Mesothelial cell of epicardium (in vitro differentiated cells): ENCODE data around the gene IGIP. TPM values are rescaled to one million over a fixed set of nuclear protein-coding genes. Genes with fewer than 3 reads are reported as not detected.

Experiments
- DNase-seq, 2 experiments: peaks; one replicate each; pipeline ENCODE4 v3.0.0; 2021; ENCODE audit warnings: low spot score in 2 of 2; ENCODE audit not compliant: unreplicated experiment in 2 of 2
- H3K27ac Mint-ChIP-seq: 2 replicates; pipeline ENCODE4 v1.8.0; 2021; ENCODE audit warnings: mixed read lengths
- H3K27me3 Mint-ChIP-seq: 2 replicates; pipeline ENCODE4 v1.8.0; 2021; ENCODE audit warnings: low read depth, mixed read lengths
- H3K36me3 Mint-ChIP-seq: 2 replicates; pipeline ENCODE4 v1.8.0; 2021; ENCODE audit warnings: mixed read lengths
- H3K4me1 Mint-ChIP-seq: 2 replicates; pipeline ENCODE4 v1.8.0; 2021; ENCODE audit warnings: mixed read lengths
- H3K4me3 Mint-ChIP-seq: 2 replicates; pipeline ENCODE4 v1.8.0; 2021; ENCODE audit warnings: mild to moderate bottlenecking, moderate library complexity, mixed read lengths
- H3K9me3 Mint-ChIP-seq: 2 replicates; pipeline ENCODE4 v1.8.0; 2021; ENCODE audit warnings: mixed read lengths
- total RNA-seq: library from RNA; stranded (reverse); gene quantifications from 3 replicates; pipeline ENCODE4 v1.2.1, GENCODE V29; 2021
- TF ChIP-seq, protein P1 (sequence below): fragments of 200-600 bp; sonication (generic); IDR thresholded peaks from one replicate; pipeline ENCODE4 v1.5.0; 2021; ENCODE audit warnings: antibody characterized with exemption; ENCODE audit not compliant: unreplicated experiment

Gene IGIP
- total RNA-seq, 1 donor from 2014 or later: 2.8 TPM

DNA sequence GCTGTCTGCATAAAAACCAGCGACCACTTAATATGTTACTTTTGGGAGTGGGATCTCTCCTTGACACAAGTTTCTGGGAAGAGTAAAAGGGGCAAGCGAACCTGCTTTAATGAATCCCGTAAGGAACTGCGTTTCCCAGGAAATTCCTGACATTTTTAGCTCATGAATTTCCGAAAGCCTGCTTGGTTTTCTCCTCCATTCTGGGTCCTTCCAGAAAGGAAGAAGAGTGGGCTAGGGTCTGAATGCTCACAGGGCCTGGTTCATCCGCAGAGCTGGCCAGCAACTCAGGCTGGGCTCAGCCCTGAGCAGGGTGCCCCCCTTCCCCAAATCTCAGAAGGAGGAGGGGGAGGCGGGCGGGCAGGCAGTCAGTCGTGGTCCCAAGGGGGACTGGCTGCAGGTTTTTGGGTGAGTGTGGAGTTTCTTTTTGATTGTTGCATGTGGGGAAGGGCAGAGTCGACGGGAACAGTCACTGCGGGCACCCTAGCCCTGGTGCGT is 13.0 kb upstream of the IGIP start:
- H3K4me3 Mint-ChIP-seq: peak overlapping the region; percentile 79
- no peak for DNase-seq
- H3K27ac Mint-ChIP-seq: peak overlapping the region; percentile 59

DNA sequence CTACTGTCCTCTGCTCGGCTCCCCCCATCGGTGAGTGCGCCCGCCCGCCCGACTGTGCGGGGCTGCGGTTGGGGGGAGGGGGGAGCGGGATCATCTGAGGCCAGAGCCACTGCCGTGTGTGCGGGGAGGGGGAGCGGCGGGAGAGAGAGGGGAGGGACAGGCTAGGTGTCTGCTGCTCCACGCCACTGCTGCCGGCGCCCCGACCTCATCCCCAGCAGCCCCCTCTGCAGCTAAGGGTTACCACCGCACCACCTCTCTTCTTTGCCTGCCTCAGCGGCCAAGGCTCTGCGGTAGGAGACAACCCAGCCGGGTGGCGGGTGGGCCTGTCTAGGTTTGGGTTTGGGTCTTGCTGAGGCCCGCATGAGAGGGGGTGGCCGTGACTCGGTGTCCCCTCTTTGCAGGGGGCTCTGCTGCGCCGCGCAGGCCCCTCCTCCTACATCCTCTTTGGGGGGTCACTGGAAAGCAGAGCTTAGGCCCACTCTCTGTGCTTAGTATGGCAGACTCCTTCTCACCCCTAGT is 12.5 kb upstream of the IGIP start:
- peaks cover 54% of the 10 kb centered on the region for H3K27me3 Mint-ChIP-seq
- DNase-seq: peak in 1 of 2 experiments; percentile 43
- H3K36me3 Mint-ChIP-seq: no peaks in the 10 kb centered on the region
- no peaks in the 10 kb centered on the region for H3K9me3 Mint-ChIP-seq
- peak overlapping the region; percentile 64 for H3K27ac Mint-ChIP-seq
- TF ChIP-seq, protein P1, sequence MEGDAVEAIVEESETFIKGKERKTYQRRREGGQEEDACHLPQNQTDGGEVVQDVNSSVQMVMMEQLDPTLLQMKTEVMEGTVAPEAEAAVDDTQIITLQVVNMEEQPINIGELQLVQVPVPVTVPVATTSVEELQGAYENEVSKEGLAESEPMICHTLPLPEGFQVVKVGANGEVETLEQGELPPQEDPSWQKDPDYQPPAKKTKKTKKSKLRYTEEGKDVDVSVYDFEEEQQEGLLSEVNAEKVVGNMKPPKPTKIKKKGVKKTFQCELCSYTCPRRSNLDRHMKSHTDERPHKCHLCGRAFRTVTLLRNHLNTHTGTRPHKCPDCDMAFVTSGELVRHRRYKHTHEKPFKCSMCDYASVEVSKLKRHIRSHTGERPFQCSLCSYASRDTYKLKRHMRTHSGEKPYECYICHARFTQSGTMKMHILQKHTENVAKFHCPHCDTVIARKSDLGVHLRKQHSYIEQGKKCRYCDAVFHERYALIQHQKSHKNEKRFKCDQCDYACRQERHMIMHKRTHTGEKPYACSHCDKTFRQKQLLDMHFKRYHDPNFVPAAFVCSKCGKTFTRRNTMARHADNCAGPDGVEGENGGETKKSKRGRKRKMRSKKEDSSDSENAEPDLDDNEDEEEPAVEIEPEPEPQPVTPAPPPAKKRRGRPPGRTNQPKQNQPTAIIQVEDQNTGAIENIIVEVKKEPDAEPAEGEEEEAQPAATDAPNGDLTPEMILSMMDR: no peak
- H3K4me1 Mint-ChIP-seq: peaks cover 53% of the 10 kb centered on the region
- H3K4me3 Mint-ChIP-seq: peak overlapping the region; percentile 79

More for the DNA sequence above, 13.0 kb upstream of the IGIP start:
- Mint-ChIP-seq H3K36me3 (no peaks in the 10 kb centered on the region), H3K27me3 (peaks cover 58% of the 10 kb centered on the region), H3K4me1 (peaks cover 50% of the 10 kb centered on the region), H3K9me3 (no peaks in the 10 kb centered on the region)
- TF ChIP-seq, protein P1: no peak

DNA sequence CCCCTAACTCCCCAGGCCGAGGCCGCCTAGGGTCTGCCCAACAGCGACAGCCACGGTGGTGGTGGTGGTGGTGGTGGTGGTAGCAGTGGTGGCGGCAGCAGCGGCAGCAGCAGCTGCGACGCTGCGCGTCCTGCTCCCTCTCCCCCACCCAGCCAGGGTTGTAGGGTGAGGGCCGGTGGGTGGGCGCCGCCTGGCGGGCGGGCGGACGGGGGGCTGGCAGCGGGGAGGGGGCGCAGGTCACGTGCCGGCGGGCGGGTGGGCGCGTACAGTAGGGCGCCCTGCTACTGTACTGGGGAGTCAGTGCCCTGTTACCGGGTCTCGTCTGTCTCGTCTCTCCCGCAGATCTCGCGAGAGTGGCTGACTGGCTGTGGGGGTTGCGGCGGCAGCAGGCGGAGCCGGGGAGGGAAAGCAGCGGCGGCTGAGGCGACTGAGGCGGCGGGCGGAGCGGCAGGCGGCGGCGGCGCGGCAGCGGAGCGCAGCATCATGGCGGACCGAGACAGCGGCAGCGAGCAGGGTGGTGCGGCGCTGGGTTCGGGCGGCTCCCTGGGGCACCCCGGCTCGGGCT is 12.0 kb upstream of the IGIP start, which contains the start of gene PURA:
Gene PURA, plus strand, starts transcription at position 411 of the 565 bp plus-strand sequence. Its CDS starts 73 bp downstream, at position 484.
- peak within 1 kb of the TSS; percentile 92 for H3K27ac Mint-ChIP-seq
- H3K36me3 Mint-ChIP-seq: no peaks in the 10 kb centered on the region
- H3K27me3 Mint-ChIP-seq: peaks cover 49% of the 10 kb centered on the region
- H3K4me3 Mint-ChIP-seq: peak within 1 kb of the TSS; percentile 79
- H3K4me1 Mint-ChIP-seq: peaks cover 52% of the 10 kb centered on the region
- TF ChIP-seq, protein P1: no peak
- no peaks in the 10 kb centered on the region for H3K9me3 Mint-ChIP-seq
- DNase-seq: peak; percentile 94 to 96

DNA sequence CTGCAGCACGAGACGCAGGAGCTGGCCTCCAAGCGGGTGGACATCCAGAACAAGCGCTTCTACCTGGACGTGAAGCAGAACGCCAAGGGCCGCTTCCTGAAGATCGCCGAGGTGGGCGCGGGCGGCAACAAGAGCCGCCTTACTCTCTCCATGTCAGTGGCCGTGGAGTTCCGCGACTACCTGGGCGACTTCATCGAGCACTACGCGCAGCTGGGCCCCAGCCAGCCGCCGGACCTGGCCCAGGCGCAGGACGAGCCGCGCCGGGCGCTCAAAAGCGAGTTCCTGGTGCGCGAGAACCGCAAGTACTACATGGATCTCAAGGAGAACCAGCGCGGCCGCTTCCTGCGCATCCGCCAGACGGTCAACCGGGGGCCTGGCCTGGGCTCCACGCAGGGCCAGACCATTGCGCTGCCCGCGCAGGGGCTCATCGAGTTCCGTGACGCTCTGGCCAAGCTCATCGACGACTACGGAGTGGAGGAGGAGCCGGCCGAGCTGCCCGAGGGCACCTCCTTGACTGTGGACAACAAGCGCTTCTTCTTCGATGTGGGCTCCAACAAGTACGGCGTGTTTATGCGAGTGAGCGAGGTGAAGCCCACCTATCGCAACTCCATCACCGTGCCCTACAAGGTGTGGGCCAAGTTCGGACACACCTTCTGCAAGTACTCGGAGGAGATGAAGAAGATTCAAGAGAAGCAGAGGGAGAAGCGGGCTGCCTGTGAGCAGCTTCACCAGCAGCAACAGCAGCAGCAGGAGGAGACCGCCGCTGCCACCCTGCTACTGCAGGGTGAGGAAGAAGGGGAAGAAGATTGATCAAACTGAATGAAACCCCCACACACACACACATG is 11.2 kb upstream of the IGIP start:
- Mint-ChIP-seq H3K27ac (peak overlapping the region; percentile 77), H3K27me3 (peaks cover 41% of the 10 kb centered on the region), H3K4me1 (peaks cover 47% of the 10 kb centered on the region), H3K9me3 (no peaks in the 10 kb centered on the region), H3K36me3 (no peaks in the 10 kb centered on the region), H3K4me3 (peak overlapping the region; percentile 79)
- TF ChIP-seq, protein P1: no peak
- DNase-seq: peak; percentile 35 to 68

DNA sequence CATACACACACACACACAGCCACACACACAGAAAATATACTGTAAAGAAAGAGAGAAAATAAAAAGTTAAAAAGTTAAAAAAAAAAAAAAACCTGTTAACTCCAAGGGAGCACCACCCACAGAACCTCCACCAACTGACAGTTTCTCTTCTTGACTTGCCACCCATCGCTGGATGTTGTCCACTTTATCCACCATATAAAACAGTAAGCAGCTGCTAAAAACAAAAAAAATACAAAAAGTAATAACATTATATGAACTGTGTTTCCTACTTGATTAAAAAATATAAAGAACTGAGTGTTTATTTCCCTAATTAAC is 10.6 kb upstream of the IGIP start:
- peaks cover 35% of the 10 kb centered on the region for H3K27me3 Mint-ChIP-seq

More for the DNA sequence above, 10.6 kb upstream of the IGIP start:
- TF ChIP-seq, protein P1: no peak
- H3K4me1 Mint-ChIP-seq: peaks cover 47% of the 10 kb centered on the region
- DNase-seq: no peak
- peak overlapping the region; percentile 79 for H3K4me3 Mint-ChIP-seq
- no peaks in the 10 kb centered on the region for H3K36me3 Mint-ChIP-seq
- peak overlapping the region; percentile 77 for H3K27ac Mint-ChIP-seq
- H3K9me3 Mint-ChIP-seq: no peaks in the 10 kb centered on the region
